Measurements from ENCODE around the gene ADRA2C. TPM values are rescaled to one million over a fixed set of nuclear protein-coding genes. Genes with fewer than 3 reads are reported as not detected.

ADRA2C gene
- total RNA-seq, 1 donor from 2014 or later: 0.32 TPM

DNA sequence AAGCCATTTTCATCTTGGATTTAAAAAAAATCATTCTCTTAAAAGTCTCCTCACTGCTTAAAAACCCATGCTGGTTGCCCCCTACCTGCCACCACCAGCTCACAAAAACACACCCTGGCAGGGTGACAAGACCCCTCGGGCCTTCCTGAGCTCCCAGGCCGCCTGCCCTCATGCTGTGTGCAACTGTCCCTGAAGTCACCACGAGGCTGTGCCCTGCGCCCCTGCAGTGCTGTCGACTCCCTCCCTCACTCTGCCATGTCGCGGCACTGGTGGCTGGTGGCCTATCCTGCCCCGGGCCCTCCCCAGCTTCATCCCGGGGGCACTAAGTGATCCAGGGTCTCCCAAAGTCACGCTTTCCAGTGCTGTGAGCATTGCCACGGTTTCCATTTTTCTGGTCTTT is 46.3 kb upstream of the ADRA2C start:
- Mint-ChIP-seq H3K9me3 (ENCODE audit: unreplicated experiment) (peaks cover 8% of the 10 kb centered on the region), H3K36me3 (ENCODE audit: unreplicated experiment) (no peaks in the 10 kb centered on the region), H3K4me3 (ENCODE audit: unreplicated experiment) (no peak overlapping the region), H3K27ac (ENCODE audit: unreplicated experiment) (no peak overlapping the region), H3K27me3 (ENCODE audit: unreplicated experiment) (no peaks in the 10 kb centered on the region), H3K4me1 (ENCODE audit: unreplicated experiment) (no peaks in the 10 kb centered on the region)
- TF ChIP-seq, protein P1, sequence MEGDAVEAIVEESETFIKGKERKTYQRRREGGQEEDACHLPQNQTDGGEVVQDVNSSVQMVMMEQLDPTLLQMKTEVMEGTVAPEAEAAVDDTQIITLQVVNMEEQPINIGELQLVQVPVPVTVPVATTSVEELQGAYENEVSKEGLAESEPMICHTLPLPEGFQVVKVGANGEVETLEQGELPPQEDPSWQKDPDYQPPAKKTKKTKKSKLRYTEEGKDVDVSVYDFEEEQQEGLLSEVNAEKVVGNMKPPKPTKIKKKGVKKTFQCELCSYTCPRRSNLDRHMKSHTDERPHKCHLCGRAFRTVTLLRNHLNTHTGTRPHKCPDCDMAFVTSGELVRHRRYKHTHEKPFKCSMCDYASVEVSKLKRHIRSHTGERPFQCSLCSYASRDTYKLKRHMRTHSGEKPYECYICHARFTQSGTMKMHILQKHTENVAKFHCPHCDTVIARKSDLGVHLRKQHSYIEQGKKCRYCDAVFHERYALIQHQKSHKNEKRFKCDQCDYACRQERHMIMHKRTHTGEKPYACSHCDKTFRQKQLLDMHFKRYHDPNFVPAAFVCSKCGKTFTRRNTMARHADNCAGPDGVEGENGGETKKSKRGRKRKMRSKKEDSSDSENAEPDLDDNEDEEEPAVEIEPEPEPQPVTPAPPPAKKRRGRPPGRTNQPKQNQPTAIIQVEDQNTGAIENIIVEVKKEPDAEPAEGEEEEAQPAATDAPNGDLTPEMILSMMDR (IDR thresholded peaks at IDR 0.05): no peak
- DNase-seq (ENCODE audit: extremely low spot score, unreplicated experiment): no peak

DNA sequence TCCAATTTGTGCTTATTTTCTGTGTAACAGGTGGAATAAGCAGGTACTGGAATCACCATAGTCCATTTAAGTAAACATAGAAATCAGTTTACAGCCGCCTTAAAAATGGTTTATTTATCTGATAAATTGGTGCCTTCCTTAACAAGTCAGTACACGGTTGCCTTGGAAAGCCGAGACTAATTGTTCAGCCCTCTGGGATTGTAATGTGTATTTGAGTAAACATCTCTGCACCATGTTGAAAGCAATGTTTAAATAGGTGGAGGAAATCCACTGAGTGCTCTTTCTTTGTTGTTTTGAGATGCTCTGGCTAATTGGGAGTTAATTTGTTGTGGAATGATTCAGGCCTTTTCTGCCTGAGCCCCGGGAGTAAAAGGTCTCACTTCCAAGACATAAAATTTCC is 45.7 kb upstream of the ADRA2C start:
- H3K36me3 Mint-ChIP-seq (ENCODE audit: unreplicated experiment): no peaks in the 10 kb centered on the region
- no peak for DNase-seq (ENCODE audit: extremely low spot score, unreplicated experiment)
- H3K9me3 Mint-ChIP-seq (ENCODE audit: unreplicated experiment): peaks cover 8% of the 10 kb centered on the region
- TF ChIP-seq, protein P1 (IDR thresholded peaks at IDR 0.05): no peak
- H3K4me3 Mint-ChIP-seq (ENCODE audit: unreplicated experiment): no peak overlapping the region
- H3K27ac Mint-ChIP-seq (ENCODE audit: unreplicated experiment): no peak overlapping the region
- no peaks in the 10 kb centered on the region for H3K4me1 Mint-ChIP-seq (ENCODE audit: unreplicated experiment)
- no peaks in the 10 kb centered on the region for H3K27me3 Mint-ChIP-seq (ENCODE audit: unreplicated experiment)

DNA sequence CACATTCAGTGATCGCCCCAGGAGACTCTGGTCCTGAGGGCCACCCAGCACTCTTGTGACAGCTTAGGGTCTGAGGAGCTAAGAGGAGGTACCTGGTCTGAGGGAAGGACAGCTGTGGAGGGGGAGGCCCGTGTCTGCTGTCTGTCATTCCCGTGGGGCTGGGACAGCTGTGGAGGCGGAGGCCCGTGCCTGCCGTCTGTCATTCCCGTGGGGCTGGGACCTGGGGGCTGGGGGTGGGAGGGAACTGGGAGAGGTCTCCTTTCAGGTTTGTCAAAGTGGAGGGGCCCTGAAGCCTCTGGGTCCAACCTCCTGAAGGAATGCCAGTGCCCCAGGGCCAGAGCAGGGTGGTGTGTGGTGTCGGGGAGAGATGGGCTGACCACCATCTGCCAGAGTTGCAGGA is 45.0 kb upstream of the ADRA2C start:
- no peak overlapping the region for H3K4me3 Mint-ChIP-seq (ENCODE audit: unreplicated experiment)
- peaks cover 8% of the 10 kb centered on the region for H3K9me3 Mint-ChIP-seq (ENCODE audit: unreplicated experiment)
- no peaks in the 10 kb centered on the region for H3K36me3 Mint-ChIP-seq (ENCODE audit: unreplicated experiment)
- no peak for DNase-seq (ENCODE audit: extremely low spot score, unreplicated experiment)
- TF ChIP-seq, protein P1 (IDR thresholded peaks at IDR 0.05): no peak
- H3K27me3 Mint-ChIP-seq (ENCODE audit: unreplicated experiment): no peaks in the 10 kb centered on the region
- no peak overlapping the region for H3K27ac Mint-ChIP-seq (ENCODE audit: unreplicated experiment)
- H3K4me1 Mint-ChIP-seq (ENCODE audit: unreplicated experiment): no peaks in the 10 kb centered on the region

DNA sequence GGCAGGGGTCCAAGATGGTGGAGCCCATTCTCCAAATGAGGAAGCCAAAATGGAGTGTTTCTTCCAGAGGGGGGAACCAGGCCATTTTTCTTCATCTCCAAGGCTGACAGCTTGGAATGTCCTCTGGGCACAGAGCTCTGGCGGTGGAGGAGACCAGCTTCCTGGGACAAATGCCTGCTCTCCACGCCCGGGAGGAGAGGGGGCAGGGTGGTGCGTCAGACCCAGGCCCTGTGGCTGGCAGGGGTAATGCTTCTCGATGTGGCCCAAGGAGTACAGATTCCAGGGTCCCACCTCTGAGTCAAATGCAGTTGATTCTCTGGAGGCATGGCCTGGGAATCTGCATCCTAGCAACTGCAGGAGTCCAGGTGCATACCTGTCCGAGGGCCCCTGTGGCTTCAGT is 44.6 kb upstream of the ADRA2C start:
- H3K4me3 Mint-ChIP-seq (ENCODE audit: unreplicated experiment): no peak overlapping the region
- no peaks in the 10 kb centered on the region for H3K4me1 Mint-ChIP-seq (ENCODE audit: unreplicated experiment)
- no peaks in the 10 kb centered on the region for H3K27me3 Mint-ChIP-seq (ENCODE audit: unreplicated experiment)
- H3K9me3 Mint-ChIP-seq (ENCODE audit: unreplicated experiment): peaks cover 8% of the 10 kb centered on the region
- H3K36me3 Mint-ChIP-seq (ENCODE audit: unreplicated experiment): no peaks in the 10 kb centered on the region
- DNase-seq (ENCODE audit: extremely low spot score, unreplicated experiment): no peak
- TF ChIP-seq, protein P1 (IDR thresholded peaks at IDR 0.05): no peak
- no peak overlapping the region for H3K27ac Mint-ChIP-seq (ENCODE audit: unreplicated experiment)

DNA sequence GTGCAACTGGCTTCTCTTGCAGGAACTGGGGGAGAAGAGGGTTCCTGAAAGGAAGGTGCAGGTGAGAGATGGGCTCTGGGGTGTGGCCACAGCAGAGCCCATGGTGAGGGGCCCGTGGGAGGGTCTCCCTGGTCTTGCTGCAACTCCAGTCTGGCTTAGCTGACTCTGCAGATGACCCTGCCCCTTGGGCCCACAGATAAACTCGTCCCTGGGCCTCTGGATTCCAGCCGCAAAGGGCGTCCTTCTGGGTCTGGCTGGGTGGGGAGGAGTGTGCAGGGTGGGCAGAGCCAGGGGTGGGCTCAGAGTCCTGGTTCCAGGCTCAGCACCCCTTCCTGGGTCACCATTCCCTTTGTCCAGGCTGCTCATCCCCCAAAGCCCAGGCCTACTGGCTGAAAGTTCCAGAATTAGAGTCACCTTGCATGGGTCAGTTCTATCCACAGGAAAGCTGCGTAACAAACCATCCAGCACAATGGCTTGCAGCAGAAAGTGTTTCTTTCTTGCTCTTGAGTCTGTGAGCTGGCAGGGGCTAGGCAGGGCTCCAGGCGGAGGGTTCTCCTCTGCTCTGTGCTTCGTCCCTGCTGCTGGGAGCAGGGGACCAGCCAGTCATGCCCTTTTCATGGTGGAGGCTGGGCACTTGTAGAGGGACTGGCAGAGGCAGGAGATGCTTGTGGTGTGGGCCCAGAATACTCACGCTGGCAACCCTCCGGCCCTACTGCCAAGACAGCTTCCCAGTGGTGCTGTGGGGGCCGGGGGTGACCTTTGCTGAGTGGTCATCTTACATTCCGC is 43.5 kb upstream of the ADRA2C start:
- no peak for DNase-seq (ENCODE audit: extremely low spot score, unreplicated experiment)
- H3K27ac Mint-ChIP-seq (ENCODE audit: unreplicated experiment): no peak overlapping the region
- TF ChIP-seq, protein P1 (IDR thresholded peaks at IDR 0.05): no peak
- no peaks in the 10 kb centered on the region for H3K4me1 Mint-ChIP-seq (ENCODE audit: unreplicated experiment)
- H3K27me3 Mint-ChIP-seq (ENCODE audit: unreplicated experiment): no peaks in the 10 kb centered on the region
- peaks cover 7% of the 10 kb centered on the region for H3K9me3 Mint-ChIP-seq (ENCODE audit: unreplicated experiment)
- no peak overlapping the region for H3K4me3 Mint-ChIP-seq (ENCODE audit: unreplicated experiment)
- H3K36me3 Mint-ChIP-seq (ENCODE audit: unreplicated experiment): no peaks in the 10 kb centered on the region

All from osteocyte (in vitro differentiated cells).